T-helper 2 cell treated with Interferon-gamma antibody and Interleukin-4, amounts not matched to agents 5 μg/mL and 100 μg/mL, for 36 hours (primary cell): Measurements from ENCODE around the gene SRC.
"Not testable (repeated sequence)": the region's sequence is repeated elsewhere in the genome, so short reads cannot be mapped to it uniquely, and the experiment has no call there.

Experiments used
- DNase-seq: peaks from one replicate; pipeline ENCODE4 v3.0.0; 2021; ENCODE audit warnings: low spot score
- H3K27ac Mint-ChIP-seq: one replicate; pipeline ENCODE4 v1.8.0; 2021; ENCODE audit warnings: mild to moderate bottlenecking, mixed read lengths
- H3K27me3 Mint-ChIP-seq: one replicate; pipeline ENCODE4 v1.8.0; 2021; ENCODE audit warnings: low read depth, mixed read lengths
- H3K36me3 Mint-ChIP-seq: one replicate; pipeline ENCODE4 v1.8.0; 2021; ENCODE audit warnings: low read depth, mixed read lengths
- H3K4me1 Mint-ChIP-seq: one replicate; pipeline ENCODE4 v1.8.0; 2021; ENCODE audit warnings: low read depth, mixed read lengths
- H3K4me3 Mint-ChIP-seq: one replicate; pipeline ENCODE4 v1.8.0; 2022; ENCODE audit warnings: mild to moderate bottlenecking, moderate library complexity, mixed read lengths
- H3K9me3 Mint-ChIP-seq: one replicate; pipeline ENCODE4 v1.8.0; 2021; ENCODE audit warnings: mixed read lengths

Gene SRC

DNA sequence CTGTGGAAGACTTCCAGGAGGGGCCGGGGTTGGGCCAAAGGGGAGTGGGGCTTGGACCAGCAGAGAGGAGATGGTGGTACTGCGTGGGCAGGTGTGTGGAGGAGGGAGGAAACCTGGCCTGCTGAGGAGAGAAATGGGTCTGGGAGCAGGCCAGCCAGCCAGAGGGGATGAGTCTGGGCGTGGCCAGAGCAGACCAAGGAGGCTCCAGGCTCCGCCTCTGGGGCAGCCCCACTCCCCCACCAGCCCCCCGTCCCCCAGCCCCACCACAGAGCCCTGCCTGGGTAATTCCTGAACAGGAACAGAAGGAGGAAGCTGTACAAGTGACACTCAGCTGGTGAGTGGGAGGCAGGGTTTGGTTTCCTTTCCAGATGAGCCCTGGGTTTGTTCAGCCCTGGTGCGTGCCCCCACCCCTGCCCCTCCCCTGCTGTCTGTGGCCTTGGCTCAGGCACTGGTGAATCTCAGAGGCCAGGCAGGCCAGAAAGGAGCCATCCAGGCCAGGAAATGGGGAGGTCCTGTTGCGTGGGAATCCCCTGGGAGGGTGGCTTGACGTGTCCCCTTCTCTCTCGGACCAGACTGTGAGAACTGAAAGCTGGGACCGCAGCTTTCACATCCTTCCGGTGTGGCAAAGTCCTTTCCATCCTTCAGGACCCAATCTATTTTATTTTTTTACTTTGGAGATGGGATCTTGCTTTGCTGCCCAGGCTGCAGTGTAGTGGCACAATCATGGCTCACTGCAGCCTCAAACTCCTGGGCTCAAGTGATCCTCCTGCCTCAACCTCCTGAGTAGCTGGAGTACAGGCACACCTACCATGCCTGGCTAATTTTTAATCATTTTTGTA lies 9.4 kb upstream of the SRC start:
- peak; percentile 50 for DNase-seq
- Mint-ChIP-seq H3K27me3 (no peaks in the 10 kb centered on the region), H3K36me3 (no peaks in the 10 kb centered on the region), H3K4me1 (peaks cover 16% of the 10 kb centered on the region), H3K27ac (peak overlapping the region; percentile 69), H3K4me3 (peak overlapping the region; percentile 60), H3K9me3 (no peaks in the 10 kb centered on the region)

DNA sequence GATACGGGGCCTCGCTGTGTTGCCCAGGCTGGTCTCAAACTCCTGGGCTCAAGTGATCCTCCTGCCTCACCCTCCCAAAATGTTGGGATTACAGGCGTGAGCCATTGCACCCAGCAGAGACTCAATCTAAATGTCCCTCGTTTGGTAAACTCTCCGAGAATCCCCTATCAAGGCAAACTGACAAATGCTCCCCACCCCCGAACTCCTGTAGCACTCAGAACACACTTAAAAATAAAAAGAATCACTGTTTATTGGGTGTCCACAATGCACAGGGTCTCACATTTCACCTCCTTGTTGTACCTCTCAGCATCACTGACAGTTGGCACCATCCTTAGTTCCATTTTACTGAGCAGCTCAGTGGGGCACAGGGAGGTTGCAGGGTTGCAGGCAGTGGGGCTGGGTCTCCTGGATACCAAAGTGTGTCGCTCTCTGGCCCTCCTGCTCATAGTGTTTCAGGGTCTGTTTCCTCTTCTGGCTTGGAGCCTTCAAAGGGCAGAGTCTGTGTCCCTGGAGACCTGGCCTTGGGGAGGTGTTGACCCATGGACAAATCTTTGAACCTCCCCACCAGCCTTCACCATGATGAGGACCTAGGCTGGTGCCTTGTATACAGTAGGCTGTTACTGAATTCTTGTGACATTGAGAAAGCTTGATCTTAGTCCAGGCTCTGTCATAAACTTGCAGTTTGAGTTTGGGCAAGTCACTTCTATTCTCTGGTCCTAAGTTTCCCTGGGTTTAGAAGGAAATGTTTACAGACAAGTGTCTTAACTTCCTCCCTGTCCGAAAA lies 8.5 kb upstream of the SRC start:
- Mint-ChIP-seq H3K4me3 (peak overlapping the region; percentile 26), H3K9me3 (no peaks in the 10 kb centered on the region), H3K36me3 (no peaks in the 10 kb centered on the region), H3K4me1 (peaks cover 16% of the 10 kb centered on the region), H3K27ac (peak overlapping the region; percentile 38), H3K27me3 (no peaks in the 10 kb centered on the region)
- no peak for DNase-seq

DNA sequence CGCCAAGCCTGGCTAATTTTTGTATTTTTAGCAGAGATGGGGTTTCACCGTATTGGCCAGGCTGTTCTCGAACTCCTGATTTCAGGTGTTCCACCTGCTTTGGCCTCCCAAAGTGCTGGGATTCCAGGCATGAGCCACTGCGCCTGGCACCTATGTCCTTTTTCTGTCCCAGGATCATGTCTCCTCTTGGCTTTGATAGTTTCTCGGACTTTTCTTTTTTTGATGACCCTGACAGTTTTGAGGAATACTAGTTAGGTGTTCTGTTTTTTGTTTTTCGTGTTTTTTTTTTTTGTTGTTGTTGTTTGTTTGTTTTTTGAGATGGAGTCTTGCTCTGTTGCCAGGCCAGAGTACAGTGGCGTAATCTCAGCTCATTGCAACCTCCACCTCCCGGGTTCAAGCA lies 7.6 kb upstream of the SRC start:
- H3K36me3 Mint-ChIP-seq, H3K9me3 Mint-ChIP-seq, H3K27me3 Mint-ChIP-seq, H3K27ac Mint-ChIP-seq, H3K4me3 Mint-ChIP-seq, DNase-seq: not testable (repeated sequence)
- peaks cover 16% of the 10 kb centered on the region for H3K4me1 Mint-ChIP-seq

DNA sequence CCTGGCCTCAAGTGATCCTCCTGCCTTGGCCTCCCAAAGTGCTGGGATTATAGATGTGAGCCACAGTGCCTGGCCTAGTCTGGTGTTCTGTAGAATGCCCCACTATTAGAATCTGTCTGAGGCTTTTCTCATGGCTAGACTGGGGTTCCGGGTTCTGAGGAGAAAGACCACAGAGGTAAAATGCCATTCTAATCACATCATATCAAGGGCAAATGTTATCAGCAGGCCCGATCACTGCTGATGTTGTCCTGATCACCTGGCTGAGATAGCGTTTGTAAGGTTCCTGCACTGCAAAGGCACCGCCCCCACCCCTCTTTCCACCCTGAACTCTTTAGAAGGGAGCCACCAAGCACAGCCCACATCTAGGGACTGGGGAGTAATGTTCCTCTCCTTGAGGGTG lies 6.7 kb upstream of the SRC start:
- Mint-ChIP-seq H3K27me3 (no peaks in the 10 kb centered on the region), H3K36me3 (no peaks in the 10 kb centered on the region), H3K9me3 (no peaks in the 10 kb centered on the region), H3K4me1 (peaks cover 16% of the 10 kb centered on the region), H3K4me3 (no peak overlapping the region), H3K27ac (no peak overlapping the region)
- no peak for DNase-seq

DNA sequence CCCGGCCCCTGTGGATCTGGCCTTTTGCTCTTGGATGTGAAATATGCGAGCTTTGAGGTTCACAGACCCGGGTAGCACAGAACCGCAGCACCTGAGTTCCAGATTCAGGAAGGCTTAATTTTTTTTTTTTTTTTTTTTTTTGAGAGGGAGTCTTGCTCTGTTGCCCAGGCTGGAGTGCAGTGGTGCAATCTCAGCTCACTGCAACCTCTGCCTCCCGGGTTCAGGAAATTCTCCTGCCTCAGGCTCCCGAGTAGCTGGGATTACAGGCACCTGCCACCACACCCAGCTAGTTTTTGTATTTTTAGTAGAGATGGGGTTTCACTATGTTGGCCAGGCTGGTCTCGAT lies 6.2 kb upstream of the SRC start:
- H3K27me3 Mint-ChIP-seq, H3K4me3 Mint-ChIP-seq, H3K9me3 Mint-ChIP-seq, H3K36me3 Mint-ChIP-seq, H3K27ac Mint-ChIP-seq, DNase-seq: not testable (repeated sequence)
- H3K4me1 Mint-ChIP-seq: peaks cover 16% of the 10 kb centered on the region

DNA sequence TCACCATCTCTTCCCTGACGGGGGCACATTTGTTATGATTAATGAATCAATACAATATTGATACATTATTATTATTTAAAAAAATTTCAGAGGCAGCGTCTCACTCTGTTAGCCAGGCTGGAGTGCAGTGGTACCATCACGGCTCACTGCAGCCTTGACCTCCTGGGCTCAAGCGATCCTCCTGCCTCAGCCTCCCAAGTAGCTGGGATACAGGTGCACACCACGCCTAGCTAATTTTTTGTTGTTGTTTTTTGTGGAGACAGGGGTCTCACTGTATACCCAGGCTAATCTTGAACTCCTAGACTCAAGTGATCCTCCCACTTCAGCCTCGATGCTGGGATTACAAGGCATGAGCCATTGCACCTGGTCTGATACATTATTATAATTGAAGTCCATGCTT lies 4.9 kb upstream of the SRC start:
- Mint-ChIP-seq H3K27ac (no peak overlapping the region), H3K4me1 (peaks cover 15% of the 10 kb centered on the region), H3K36me3 (no peaks in the 10 kb centered on the region), H3K4me3 (no peak overlapping the region), H3K9me3 (no peaks in the 10 kb centered on the region), H3K27me3 (peaks cover 3% of the 10 kb centered on the region)
- DNase-seq: no peak

DNA sequence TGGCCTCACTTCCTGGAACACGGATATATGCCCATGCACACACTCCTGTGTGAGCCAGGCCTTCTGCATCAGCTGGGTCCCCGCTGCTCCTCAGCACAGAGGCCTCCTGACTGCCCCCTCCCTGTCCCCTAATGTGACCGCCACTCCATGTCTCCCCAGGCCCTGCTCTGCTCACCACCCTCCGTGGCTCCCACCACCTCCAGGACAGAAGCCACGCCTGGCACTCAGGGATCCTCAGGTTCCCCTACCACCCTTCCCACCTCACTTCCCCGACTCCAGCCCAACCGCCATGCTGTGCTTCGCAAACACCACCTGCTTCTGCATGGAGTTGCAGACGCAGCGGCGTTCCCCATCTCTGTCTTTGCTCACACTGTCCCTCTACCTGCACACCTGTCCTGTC lies 4.3 kb upstream of the SRC start:
- Mint-ChIP-seq H3K27ac (no peak overlapping the region), H3K27me3 (peaks cover 3% of the 10 kb centered on the region), H3K4me1 (peaks cover 12% of the 10 kb centered on the region), H3K9me3 (no peaks in the 10 kb centered on the region), H3K4me3 (no peak overlapping the region), H3K36me3 (no peaks in the 10 kb centered on the region)
- DNase-seq: no peak

DNA sequence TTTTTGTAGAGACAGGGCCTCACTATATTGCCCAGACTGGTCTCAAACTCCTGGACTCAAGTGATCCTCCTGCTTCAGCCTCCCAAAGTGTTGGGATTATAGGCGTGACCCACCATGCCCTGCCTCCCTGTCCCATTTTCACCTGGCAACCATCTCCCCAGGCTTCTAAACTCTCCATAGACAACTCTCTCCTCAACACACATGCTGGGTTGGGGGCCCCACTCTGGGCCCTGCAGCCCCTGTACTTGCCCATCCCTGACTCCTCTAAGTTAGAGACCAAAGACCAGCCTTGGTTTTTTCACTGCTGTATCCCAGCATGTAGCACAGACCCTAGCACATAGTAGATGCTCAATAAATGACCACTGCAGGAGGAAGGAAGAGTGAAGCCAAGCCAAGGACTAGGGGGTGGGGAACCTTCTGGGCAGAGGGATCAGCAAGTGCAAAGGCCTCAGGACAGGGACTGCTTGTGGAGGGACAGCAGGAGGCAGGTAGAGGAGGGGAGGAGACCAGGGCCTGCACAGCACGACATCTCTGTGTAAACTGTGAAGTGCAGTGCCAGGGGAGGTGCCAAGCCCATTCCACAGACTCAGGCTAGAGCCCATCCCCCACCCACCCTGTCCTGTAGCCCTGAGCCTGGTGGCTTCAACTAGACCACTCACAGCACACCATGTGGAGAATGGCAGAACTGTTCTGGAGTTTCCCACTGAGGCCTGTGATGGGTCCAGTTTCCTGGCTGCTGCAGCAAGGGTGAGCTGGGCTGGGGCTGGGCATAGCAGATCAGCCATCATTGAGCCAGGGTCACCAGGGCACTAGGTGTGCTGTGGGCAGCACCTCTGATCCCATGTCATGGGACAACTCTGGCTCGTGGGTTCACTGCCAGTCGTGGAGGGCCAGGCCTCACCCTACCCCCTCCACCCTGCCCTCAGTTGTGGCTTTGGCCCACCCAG lies 3.4 kb upstream of the SRC start:
- DNase-seq: no peak
- Mint-ChIP-seq H3K27ac (no peak overlapping the region), H3K4me1 (peaks cover 7% of the 10 kb centered on the region)

DNA sequence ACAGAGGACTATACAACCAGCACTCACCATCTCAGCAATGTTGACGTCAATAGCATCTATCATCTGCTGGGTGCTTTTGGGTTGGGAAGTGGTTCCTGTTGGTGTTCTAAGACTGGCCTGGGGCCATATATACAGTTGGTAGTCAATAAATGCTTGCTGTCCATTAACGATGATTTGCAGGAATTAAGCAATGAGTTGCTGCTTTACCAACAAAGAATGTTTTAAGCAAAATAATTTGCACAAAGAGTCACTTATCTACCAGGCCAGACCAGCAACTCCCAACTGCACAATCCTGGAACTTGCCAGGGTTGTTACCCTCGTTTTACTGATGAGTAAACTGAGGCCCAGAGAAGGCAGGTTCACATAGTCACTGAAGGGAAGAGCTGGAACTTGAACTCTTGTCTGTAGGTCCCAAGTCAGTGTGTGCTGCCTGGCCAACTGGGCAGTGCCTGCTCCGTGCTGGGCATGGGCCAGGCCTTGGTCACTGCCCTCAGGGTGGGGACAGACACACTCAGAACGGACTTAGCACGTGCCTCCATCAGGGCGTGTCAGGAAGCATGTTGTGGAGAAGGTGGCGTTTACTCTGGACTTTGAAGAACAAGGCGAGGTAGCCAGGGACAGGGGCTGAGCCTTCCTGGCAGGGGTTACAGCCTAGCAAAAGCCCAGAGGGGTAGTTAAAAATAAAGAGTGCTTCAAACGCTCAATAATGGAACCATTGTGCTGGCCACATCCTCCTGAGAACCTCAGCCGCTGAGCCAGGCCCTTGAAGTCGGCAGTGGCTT lies 2.5 kb upstream of the SRC start:
- Mint-ChIP-seq H3K4me3 (no peak overlapping the region), H3K27ac (no peak overlapping the region), H3K36me3 (no peaks in the 10 kb centered on the region), H3K9me3 (no peaks in the 10 kb centered on the region), H3K27me3 (peaks cover 3% of the 10 kb centered on the region), H3K4me1 (peaks cover 7% of the 10 kb centered on the region)
- DNase-seq: no peak

More for the DNA sequence above, 3.4 kb upstream of the SRC start:
- Mint-ChIP-seq H3K36me3 (no peaks in the 10 kb centered on the region), H3K9me3 (no peaks in the 10 kb centered on the region), H3K27me3 (peaks cover 3% of the 10 kb centered on the region), H3K4me3 (no peak overlapping the region)

DNA sequence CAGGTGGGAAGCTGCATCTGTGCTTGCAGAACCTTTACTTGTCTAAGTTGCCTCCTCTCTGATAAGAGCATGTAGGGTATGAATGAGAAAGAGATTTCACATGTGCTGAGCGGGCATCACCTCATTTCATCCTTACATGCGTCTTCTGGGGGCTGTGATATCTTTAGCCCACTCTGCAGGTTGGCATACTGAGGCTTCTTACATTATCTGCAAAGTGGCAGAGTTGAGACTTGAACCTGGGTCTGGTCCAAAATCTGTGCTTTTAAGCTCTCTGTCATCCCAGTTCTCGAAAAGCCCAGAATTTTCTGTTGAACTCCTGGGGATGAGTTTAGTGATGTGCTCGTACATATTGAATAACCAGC lies 2.0 kb upstream of the SRC start:
- H3K27ac Mint-ChIP-seq: no peak overlapping the region
- no peaks in the 10 kb centered on the region for H3K36me3 Mint-ChIP-seq
- peaks cover 7% of the 10 kb centered on the region for H3K4me1 Mint-ChIP-seq
- H3K4me3 Mint-ChIP-seq: no peak overlapping the region
- H3K27me3 Mint-ChIP-seq: peaks cover 3% of the 10 kb centered on the region
- DNase-seq: no peak
- no peaks in the 10 kb centered on the region for H3K9me3 Mint-ChIP-seq

DNA sequence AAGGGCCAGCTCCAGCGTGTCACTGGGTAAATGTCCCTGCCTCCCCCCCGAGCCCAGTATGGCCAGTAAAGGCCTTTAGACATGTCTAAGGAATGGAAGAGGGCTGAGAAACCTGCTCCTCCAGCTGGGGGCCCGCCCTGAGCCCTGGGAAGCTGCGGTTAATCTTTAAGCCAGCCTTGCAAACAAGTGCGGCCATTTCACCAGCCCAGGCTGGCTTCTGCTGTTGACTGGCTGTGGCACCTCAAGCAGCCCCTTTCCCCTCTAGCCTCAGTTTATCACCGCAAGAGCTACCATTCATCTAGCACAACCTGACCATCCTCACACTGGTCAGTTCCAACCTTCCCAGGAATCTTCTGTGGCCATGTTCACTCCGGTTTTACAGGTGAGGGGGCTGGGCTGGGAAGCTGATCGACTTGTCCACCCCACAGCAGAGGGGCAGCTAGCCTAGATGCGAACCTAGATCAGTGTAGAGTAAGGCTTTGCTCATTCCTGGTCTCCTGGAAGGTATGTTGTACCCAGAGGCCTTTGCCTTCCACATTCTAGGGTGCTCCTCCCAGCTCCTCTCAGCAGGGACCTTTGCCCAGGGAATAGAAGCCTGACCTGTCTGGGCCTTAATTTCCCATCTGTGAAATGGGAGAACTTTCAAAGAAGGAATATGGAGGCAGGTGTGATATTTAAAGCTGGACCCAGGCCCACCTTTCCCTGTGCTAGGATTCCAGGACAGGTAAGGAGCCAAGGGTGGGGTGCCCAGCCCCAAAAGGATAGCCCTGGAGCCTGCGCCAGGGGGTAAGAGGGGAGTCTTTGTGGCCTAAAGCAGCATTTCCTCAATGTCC lies 1.2 kb upstream of the SRC start:
- no peak for DNase-seq
- Mint-ChIP-seq H3K9me3 (no peaks in the 10 kb centered on the region), H3K27ac (no peak overlapping the region), H3K36me3 (no peaks in the 10 kb centered on the region), H3K4me1 (peaks cover 4% of the 10 kb centered on the region), H3K27me3 (peaks cover 3% of the 10 kb centered on the region), H3K4me3 (peak overlapping the region; percentile 75)

DNA sequence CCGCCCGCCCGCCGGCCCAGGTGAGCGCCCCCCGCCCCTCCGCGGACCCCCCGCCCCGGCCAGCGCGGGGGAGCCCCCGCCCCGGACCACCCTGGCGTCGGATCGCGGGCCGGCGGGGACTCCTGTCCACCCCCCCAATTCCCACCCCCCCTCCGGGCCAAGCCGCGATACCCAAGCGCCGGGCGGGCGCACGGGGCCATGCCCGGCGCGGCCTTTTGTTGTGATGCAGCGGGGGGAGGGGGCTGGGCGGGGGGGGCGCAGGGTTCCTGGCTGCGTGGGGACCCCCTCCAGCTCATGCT lies 245 bp downstream of the SRC start:
- DNase-seq: no peak
- peaks cover 4% of the 10 kb centered on the region for H3K4me1 Mint-ChIP-seq
- H3K4me3 Mint-ChIP-seq: no peak overlapping the region
- H3K27ac Mint-ChIP-seq: no peak overlapping the region
- no peaks in the 10 kb centered on the region for H3K9me3 Mint-ChIP-seq
- H3K27me3 Mint-ChIP-seq: peaks cover 3% of the 10 kb centered on the region
- H3K36me3 Mint-ChIP-seq: no peaks in the 10 kb centered on the region
